ENCODE measurements around the gene MED20.

DNA sequence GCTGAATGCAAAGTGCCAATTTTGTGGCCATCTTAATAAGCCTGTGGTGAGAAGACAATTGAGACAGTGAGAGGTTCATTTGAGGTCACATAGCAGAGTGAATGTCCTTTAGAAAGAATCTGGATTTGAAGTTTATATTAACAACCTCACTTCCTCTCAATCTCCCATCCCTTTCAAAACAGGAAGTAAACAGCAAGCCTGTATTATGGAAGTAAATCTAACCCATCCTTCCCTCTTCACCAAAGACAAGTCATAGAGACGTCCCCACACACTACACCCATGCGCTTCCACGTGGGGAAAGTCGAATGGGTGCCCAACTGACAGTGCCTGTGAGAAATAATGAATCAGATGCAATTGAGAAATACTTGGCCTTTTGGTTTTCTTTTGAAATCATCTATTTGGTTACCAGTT is 49.5 kb upstream of the MED20 start:
- TF ChIP-seq YY1 (IDR thresholded peaks at IDR 0.05; ENCODE audit: low read depth) (no peak), RCOR1 (IDR thresholded peaks at IDR 0.05; ENCODE audit: low read length) (no peak), RXRA (IDR thresholded peaks at IDR 0.05; ENCODE audit: borderline replicate concordance, low read depth) (no peak), POLR2AphosphoS5 (IDR thresholded peaks at IDR 0.05; ENCODE audit: low read depth, low read length) (no peak), MXI1 (IDR thresholded peaks at IDR 0.05; ENCODE audit: low read depth, low read length) (no peak), FOXM1 (IDR thresholded peaks at IDR 0.05; ENCODE audit: low read depth) (no peak), TAF1 (IDR thresholded peaks at IDR 0.05; ENCODE audit: borderline replicate concordance, low read depth, low read length) (no peak), NRF1 (IDR thresholded peaks at IDR 0.05; ENCODE audit: low read depth, low read length) (no peak)
- TF ChIP-seq, protein P1, sequence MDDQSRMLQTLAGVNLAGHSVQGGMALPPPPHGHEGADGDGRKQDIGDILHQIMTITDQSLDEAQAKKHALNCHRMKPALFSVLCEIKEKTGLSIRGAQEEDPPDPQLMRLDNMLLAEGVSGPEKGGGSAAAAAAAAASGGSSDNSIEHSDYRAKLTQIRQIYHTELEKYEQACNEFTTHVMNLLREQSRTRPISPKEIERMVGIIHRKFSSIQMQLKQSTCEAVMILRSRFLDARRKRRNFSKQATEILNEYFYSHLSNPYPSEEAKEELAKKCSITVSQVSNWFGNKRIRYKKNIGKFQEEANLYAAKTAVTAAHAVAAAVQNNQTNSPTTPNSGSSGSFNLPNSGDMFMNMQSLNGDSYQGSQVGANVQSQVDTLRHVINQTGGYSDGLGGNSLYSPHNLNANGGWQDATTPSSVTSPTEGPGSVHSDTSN (IDR thresholded peaks at IDR 0.05), result no peak
- TF ChIP-seq, protein P2, sequence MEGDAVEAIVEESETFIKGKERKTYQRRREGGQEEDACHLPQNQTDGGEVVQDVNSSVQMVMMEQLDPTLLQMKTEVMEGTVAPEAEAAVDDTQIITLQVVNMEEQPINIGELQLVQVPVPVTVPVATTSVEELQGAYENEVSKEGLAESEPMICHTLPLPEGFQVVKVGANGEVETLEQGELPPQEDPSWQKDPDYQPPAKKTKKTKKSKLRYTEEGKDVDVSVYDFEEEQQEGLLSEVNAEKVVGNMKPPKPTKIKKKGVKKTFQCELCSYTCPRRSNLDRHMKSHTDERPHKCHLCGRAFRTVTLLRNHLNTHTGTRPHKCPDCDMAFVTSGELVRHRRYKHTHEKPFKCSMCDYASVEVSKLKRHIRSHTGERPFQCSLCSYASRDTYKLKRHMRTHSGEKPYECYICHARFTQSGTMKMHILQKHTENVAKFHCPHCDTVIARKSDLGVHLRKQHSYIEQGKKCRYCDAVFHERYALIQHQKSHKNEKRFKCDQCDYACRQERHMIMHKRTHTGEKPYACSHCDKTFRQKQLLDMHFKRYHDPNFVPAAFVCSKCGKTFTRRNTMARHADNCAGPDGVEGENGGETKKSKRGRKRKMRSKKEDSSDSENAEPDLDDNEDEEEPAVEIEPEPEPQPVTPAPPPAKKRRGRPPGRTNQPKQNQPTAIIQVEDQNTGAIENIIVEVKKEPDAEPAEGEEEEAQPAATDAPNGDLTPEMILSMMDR (IDR thresholded peaks at IDR 0.05), result no peak
- TF ChIP-seq, protein P3, sequence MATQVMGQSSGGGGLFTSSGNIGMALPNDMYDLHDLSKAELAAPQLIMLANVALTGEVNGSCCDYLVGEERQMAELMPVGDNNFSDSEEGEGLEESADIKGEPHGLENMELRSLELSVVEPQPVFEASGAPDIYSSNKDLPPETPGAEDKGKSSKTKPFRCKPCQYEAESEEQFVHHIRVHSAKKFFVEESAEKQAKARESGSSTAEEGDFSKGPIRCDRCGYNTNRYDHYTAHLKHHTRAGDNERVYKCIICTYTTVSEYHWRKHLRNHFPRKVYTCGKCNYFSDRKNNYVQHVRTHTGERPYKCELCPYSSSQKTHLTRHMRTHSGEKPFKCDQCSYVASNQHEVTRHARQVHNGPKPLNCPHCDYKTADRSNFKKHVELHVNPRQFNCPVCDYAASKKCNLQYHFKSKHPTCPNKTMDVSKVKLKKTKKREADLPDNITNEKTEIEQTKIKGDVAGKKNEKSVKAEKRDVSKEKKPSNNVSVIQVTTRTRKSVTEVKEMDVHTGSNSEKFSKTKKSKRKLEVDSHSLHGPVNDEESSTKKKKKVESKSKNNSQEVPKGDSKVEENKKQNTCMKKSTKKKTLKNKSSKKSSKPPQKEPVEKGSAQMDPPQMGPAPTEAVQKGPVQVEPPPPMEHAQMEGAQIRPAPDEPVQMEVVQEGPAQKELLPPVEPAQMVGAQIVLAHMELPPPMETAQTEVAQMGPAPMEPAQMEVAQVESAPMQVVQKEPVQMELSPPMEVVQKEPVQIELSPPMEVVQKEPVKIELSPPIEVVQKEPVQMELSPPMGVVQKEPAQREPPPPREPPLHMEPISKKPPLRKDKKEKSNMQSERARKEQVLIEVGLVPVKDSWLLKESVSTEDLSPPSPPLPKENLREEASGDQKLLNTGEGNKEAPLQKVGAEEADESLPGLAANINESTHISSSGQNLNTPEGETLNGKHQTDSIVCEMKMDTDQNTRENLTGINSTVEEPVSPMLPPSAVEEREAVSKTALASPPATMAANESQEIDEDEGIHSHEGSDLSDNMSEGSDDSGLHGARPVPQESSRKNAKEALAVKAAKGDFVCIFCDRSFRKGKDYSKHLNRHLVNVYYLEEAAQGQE (IDR thresholded peaks at IDR 0.05; ENCODE audit: low read depth, low read length), result no peak
- TF ChIP-seq, protein P4, sequence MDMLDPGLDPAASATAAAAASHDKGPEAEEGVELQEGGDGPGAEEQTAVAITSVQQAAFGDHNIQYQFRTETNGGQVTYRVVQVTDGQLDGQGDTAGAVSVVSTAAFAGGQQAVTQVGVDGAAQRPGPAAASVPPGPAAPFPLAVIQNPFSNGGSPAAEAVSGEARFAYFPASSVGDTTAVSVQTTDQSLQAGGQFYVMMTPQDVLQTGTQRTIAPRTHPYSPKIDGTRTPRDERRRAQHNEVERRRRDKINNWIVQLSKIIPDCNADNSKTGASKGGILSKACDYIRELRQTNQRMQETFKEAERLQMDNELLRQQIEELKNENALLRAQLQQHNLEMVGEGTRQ (IDR thresholded peaks at IDR 0.05; ENCODE audit: borderline replicate concordance, low read depth, low read length), result no peak
- TF ChIP-seq, protein P5, sequence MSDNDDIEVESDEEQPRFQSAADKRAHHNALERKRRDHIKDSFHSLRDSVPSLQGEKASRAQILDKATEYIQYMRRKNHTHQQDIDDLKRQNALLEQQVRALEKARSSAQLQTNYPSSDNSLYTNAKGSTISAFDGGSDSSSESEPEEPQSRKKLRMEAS (IDR thresholded peaks at IDR 0.05; ENCODE audit: low read depth), result no peak

All from SK-N-SH (cell line).